WI38 (cell line): ENCODE measurements around the gene NRIP1.

Source experiments
- H3K4me3 ChIP-seq: 2 replicates; pipeline ENCODE4 v1.5.1; 2011; ENCODE audit warnings: low read depth, mild to moderate bottlenecking, control low read depth, low read length
- CTCF ChIP-seq: IDR thresholded peaks from 2 replicates; pipeline ENCODE4 v1.5.1; 2012; ENCODE audit warnings: low read depth, mild to moderate bottlenecking, control low read depth, low read length

The NRIP1 gene

GRCh38 chr21:15000081-15000480 lies 64.7 kb downstream of the NRIP1 start:
- TF ChIP-seq CTCF, result no peak
- no peak overlapping the region for H3K4me3 ChIP-seq

GRCh38 chr21:14998784-14999183 lies 66.0 kb downstream of the NRIP1 start:
- H3K4me3 ChIP-seq, result no peak overlapping the region
- TF ChIP-seq CTCF, result no peak

- TF ChIP-seq CTCF, result no peak
- H3K4me3 ChIP-seq, result no peak overlapping the region
Observed at GRCh38 chr21:14998336-14998735, 66.5 kb downstream of the NRIP1 start.

- TF ChIP-seq CTCF, result no peak
- H3K4me3 ChIP-seq, result no peak overlapping the region
Observed at GRCh38 chr21:14995695-14996490, 68.9 kb downstream of the NRIP1 start.

GRCh38 chr21:14995226-14995625 lies 69.6 kb downstream of the NRIP1 start:
- no peak for TF ChIP-seq CTCF
- no peak overlapping the region for H3K4me3 ChIP-seq

GRCh38 chr21:14993115-14993514 lies 71.7 kb downstream of the NRIP1 start:
- no peak overlapping the region for H3K4me3 ChIP-seq
- no peak for TF ChIP-seq CTCF

- TF ChIP-seq CTCF, result no peak
- H3K4me3 ChIP-seq, result no peak overlapping the region
Observed at GRCh38 chr21:14991957-14992356, 72.8 kb downstream of the NRIP1 start.
